ENCODE measurements around the gene CYP2E1. TPM values are rescaled to one million over a fixed set of nuclear protein-coding genes. Genes with fewer than 3 reads are reported as not detected.

CYP2E1 gene
- total and polyA plus RNA-seq, 2 of the 13 experiments (the other 11 are each of a cell fraction or from before 2014, with no cell fraction given), result 0.27 to 0.63 TPM

DNA sequence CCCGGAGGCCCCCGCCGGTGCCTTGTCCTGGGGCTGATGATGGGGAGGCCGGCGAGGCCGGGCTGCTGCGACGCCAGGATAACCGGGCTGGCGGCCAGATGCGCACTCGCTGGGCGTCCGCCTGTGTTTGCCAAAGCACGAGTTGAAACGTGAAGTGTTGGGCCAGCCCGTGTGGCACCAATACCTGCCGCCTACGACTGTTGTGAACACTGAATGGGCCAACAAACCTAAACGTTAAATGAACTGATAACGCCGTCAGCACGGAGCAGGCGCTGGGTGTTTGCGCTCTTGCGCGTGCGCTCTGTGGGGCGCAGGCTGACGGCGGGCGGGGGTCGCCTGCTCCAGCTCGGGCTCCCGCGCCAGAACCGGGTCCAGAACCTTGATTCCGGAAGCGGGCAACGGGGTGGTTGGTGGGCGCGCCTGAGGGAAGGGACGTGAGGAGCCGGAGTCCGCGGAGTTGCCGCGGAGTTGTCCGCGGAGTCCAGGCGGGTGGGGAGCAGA lies 658 bp downstream of the CYP2E1 start:
- Histone ChIP-seq H3K27ac (ENCODE audit: extremely low read length, insufficient read depth, low read length) (no peak overlapping the region), H3K4me3 (replicated peaks in 1 of 3; ENCODE audit: insufficient read depth in 1 of 3, low read depth in 2 of 3, low read length in 3 of 3) (no peak overlapping the region), H3K79me2 (ENCODE audit: insufficient read depth, low read length) (no peaks in the 10 kb centered on the region), H3K4me1 (ENCODE audit: insufficient read depth, low read length) (no peaks in the 10 kb centered on the region), H3K36me3 (replicated peaks in 1 of 2; ENCODE audit: control insufficient read depth in 1 of 2, insufficient read depth in 2 of 2, low read length in 2 of 2) (no peaks in the 10 kb centered on the region), H3K27me3 (ENCODE audit: control insufficient read depth in 1 of 2, insufficient read depth in 2 of 2, low read length in 2 of 2) (peaks cover 8 to 65% of the 10 kb centered on the region in 2 experiments), H3K4me2 (ENCODE audit: low read depth, low read length) (no peak overlapping the region), H2AFZ (ENCODE audit: low read length) (no peak overlapping the region), H4K20me1 (ENCODE audit: insufficient read depth, low read length) (no peaks in the 10 kb centered on the region), H3K9me3 (ENCODE audit: low read length) (peaks cover 5% of the 10 kb centered on the region; the same call in 1 of the 2 replicates), H3K9ac (ENCODE audit: insufficient read depth, low read depth, low read length) (no peak overlapping the region)
- in situ Hi-C loops (cut with HindIII; ENCODE audit: extremely low pct_ligation_motif_present, low pct_unique_long_range_greater_than_20kb) (no loop called here), intact Hi-C loops (cut with micrococcal nuclease; ENCODE audit: unreplicated experiment) (no loop called here)
- CTCF ChIA-PET (ENCODE audit: low intra/inter-chr PET ratio, low total read pairs), result no interaction called here
- FAIRE-seq (no peak), DNase-seq (ENCODE audit: low spot score) (no peak), ATAC-seq (no peak)
- no TSS peak for BruUV-seq (replicated peaks)
- 41% methylated on average over 23 of the region's 51 CpGs for WGBS (ENCODE audit: low lambda C conversion rate)
- POLR2A ChIA-PET, result no interaction called here
- TF ChIP-seq, protein P1, sequence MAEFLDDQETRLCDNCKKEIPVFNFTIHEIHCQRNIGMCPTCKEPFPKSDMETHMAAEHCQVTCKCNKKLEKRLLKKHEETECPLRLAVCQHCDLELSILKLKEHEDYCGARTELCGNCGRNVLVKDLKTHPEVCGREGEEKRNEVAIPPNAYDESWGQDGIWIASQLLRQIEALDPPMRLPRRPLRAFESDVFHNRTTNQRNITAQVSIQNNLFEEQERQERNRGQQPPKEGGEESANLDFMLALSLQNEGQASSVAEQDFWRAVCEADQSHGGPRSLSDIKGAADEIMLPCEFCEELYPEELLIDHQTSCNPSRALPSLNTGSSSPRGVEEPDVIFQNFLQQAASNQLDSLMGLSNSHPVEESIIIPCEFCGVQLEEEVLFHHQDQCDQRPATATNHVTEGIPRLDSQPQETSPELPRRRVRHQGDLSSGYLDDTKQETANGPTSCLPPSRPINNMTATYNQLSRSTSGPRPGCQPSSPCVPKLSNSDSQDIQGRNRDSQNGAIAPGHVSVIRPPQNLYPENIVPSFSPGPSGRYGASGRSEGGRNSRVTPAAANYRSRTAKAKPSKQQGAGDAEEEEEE (CRISPR knock-in tag; IDR thresholded peaks at IDR 0.05; ENCODE audit: borderline replicate concordance), result no peak
- TF ChIP-seq FOXA3 (CRISPR knock-in tag; IDR thresholded peaks at IDR 0.05), result no peak
- TF ChIP-seq, protein P2, sequence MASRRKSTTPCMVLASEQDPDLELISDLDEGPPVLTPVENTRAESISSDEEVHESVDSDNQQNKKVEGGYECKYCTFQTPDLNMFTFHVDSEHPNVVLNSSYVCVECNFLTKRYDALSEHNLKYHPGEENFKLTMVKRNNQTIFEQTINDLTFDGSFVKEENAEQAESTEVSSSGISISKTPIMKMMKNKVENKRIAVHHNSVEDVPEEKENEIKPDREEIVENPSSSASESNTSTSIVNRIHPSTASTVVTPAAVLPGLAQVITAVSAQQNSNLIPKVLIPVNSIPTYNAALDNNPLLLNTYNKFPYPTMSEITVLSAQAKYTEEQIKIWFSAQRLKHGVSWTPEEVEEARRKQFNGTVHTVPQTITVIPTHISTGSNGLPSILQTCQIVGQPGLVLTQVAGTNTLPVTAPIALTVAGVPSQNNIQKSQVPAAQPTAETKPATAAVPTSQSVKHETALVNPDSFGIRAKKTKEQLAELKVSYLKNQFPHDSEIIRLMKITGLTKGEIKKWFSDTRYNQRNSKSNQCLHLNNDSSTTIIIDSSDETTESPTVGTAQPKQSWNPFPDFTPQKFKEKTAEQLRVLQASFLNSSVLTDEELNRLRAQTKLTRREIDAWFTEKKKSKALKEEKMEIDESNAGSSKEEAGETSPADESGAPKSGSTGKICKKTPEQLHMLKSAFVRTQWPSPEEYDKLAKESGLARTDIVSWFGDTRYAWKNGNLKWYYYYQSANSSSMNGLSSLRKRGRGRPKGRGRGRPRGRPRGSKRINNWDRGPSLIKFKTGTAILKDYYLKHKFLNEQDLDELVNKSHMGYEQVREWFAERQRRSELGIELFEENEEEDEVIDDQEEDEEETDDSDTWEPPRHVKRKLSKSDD (CRISPR knock-in tag; IDR thresholded peaks at IDR 0.05; ENCODE audit: low read depth), result no peak
- TF ChIP-seq PITX1 (CRISPR knock-in tag; IDR thresholded peaks at IDR 0.05), result no peak
- TF ChIP-seq, protein P3, sequence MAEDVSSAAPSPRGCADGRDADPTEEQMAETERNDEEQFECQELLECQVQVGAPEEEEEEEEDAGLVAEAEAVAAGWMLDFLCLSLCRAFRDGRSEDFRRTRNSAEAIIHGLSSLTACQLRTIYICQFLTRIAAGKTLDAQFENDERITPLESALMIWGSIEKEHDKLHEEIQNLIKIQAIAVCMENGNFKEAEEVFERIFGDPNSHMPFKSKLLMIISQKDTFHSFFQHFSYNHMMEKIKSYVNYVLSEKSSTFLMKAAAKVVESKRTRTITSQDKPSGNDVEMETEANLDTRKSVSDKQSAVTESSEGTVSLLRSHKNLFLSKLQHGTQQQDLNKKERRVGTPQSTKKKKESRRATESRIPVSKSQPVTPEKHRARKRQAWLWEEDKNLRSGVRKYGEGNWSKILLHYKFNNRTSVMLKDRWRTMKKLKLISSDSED (CRISPR knock-in tag; IDR thresholded peaks at IDR 0.05), result no peak
- TF ChIP-seq ISL2 (CRISPR knock-in tag; IDR thresholded peaks at IDR 0.05), result no peak
- no peak for TF ChIP-seq ZFYVE20 (CRISPR knock-in tag; IDR thresholded peaks at IDR 0.05; ENCODE audit: borderline replicate concordance, low read depth)
- TF ChIP-seq KMT2A (CRISPR knock-in tag; IDR thresholded peaks at IDR 0.05), result no peak
- TF ChIP-seq ZNF616 (CRISPR knock-in tag; IDR thresholded peaks at IDR 0.05; ENCODE audit: low read depth), result no peak
- TF ChIP-seq SRY (CRISPR knock-in tag; IDR thresholded peaks at IDR 0.05), result no peak
- TF ChIP-seq ZNF382 (CRISPR knock-in tag; IDR thresholded peaks at IDR 0.05; ENCODE audit: borderline replicate concordance), result no peak
- TF ChIP-seq, protein P4, sequence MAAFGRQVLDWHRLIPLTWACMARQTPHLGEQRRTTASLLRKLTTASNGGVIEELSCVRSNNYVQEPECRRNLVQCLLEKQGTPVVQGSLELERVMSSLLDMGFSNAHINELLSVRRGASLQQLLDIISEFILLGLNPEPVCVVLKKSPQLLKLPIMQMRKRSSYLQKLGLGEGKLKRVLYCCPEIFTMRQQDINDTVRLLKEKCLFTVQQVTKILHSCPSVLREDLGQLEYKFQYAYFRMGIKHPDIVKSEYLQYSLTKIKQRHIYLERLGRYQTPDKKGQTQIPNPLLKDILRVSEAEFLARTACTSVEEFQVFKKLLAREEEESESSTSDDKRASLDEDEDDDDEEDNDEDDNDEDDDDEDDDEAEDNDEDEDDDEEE (CRISPR knock-in tag; IDR thresholded peaks at IDR 0.05), result no peak
- no peak for TF ChIP-seq GPN1 (CRISPR knock-in tag; IDR thresholded peaks at IDR 0.05; ENCODE audit: borderline replicate concordance)
- TF ChIP-seq ZNF225 (CRISPR knock-in tag; IDR thresholded peaks at IDR 0.05), result no peak
- TF ChIP-seq KLF13 (CRISPR knock-in tag; IDR thresholded peaks at IDR 0.05), result no peak
- TF ChIP-seq, protein P5, sequence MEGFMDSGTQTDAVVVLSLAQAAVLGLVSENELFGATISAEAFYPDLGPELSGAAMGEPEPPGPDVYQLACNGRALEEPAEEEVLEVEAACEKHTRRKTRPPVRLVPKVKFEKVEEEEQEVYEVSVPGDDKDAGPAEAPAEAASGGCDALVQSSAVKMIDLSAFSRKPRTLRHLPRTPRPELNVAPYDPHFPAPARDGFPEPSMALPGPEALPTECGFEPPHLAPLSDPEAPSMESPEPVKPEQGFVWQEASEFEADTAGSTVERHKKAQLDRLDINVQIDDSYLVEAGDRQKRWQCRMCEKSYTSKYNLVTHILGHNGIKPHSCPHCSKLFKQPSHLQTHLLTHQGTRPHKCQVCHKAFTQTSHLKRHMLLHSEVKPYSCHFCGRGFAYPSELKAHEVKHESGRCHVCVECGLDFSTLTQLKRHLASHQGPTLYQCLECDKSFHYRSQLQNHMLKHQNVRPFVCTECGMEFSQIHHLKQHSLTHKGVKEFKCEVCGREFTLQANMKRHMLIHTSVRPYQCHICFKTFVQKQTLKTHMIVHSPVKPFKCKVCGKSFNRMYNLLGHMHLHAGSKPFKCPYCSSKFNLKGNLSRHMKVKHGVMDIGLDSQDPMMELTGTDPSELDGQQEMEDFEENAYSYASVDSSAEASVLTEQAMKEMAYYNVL (CRISPR knock-in tag; IDR thresholded peaks at IDR 0.05; ENCODE audit: borderline replicate concordance), result no peak
- TF ChIP-seq ZNF619 (CRISPR knock-in tag; IDR thresholded peaks at IDR 0.05), result no peak
